ENCODE data around the gene SYT17.

SYT17 gene

GRCh38 chr16:19223235-19224170, 55.5 kb downstream of the SYT17 start:
- no peak for DNase-seq

GRCh38 chr16:19225651-19226050, 57.6 kb downstream of the SYT17 start:
- no peak for DNase-seq

GRCh38 chr16:19227643-19228042, 59.6 kb downstream of the SYT17 start:
- no peak for DNase-seq

GRCh38 chr16:19228052-19228451, 60.0 kb downstream of the SYT17 start:
- DNase-seq = no peak

GRCh38 chr16:19228575-19228974, 60.5 kb downstream of the SYT17 start:
- DNase-seq = no peak

- DNase-seq = no peak
Observed at GRCh38 chr16:19230575-19230974, 62.5 kb downstream of the SYT17 start.

GRCh38 chr16:19231881-19232280, 63.8 kb downstream of the SYT17 start:
- DNase-seq = no peak

- DNase-seq = no peak
Observed at GRCh38 chr16:19232988-19233387, 64.9 kb downstream of the SYT17 start.

GRCh38 chr16:19235478-19235877, 67.4 kb downstream of the SYT17 start:
- DNase-seq = no peak

GRCh38 chr16:19235886-19236285, 67.8 kb downstream of the SYT17 start:
- no peak for DNase-seq

- DNase-seq = no peak
Observed at GRCh38 chr16:19236561-19237209, 68.6 kb downstream of the SYT17 start.

- no peak for DNase-seq
Observed at GRCh38 chr16:19238406-19238805, 70.4 kb downstream of the SYT17 start.

GRCh38 chr16:19239511-19240155, 71.6 kb downstream of the SYT17 start:
- no peak for DNase-seq

- DNase-seq = no peak
Observed at GRCh38 chr16:19240494-19240893, 72.5 kb downstream of the SYT17 start.

- DNase-seq = no peak
Observed at GRCh38 chr16:19241512-19241911, 73.5 kb downstream of the SYT17 start.

- no peak for DNase-seq
Observed at GRCh38 chr16:19242186-19242585, 74.1 kb downstream of the SYT17 start.

- DNase-seq = no peak
Observed at GRCh38 chr16:19242987-19243575, 75.0 kb downstream of the SYT17 start.

- no peak for DNase-seq
Observed at GRCh38 chr16:19245326-19245925, 77.4 kb downstream of the SYT17 start.

- no peak for DNase-seq
Observed at GRCh38 chr16:19252904-19253303, 84.9 kb downstream of the SYT17 start.

- DNase-seq = no peak
Observed at GRCh38 chr16:19254611-19255010, 86.6 kb downstream of the SYT17 start.

GRCh38 chr16:19264123-19264673, 96.2 kb downstream of the SYT17 start:
- no peak for DNase-seq

- no peak for DNase-seq
Observed at GRCh38 chr16:19265380-19265930, 97.4 kb downstream of the SYT17 start.
